OCI-LY7 (cell line): ENCODE measurements around the gene RPL28. TPM values are rescaled to one million over a fixed set of nuclear protein-coding genes. Genes with fewer than 3 reads are reported as not detected.

Experiments
- BruUV-seq: library from RNA; stranded (reverse); fragments of 400-500 nt; replicated peaks from 2 replicates; lab custom pipeline; 2021; lab: Mats Ljungman, UMichigan
- CTCF ChIA-PET: fragments of 300-600 bp; sonication (Branson Sonifier 250); formaldehyde crosslinking; loops from one replicate; lab custom pipeline; 2022; ENCODE audit warnings: antibody characterized with exemption; ENCODE audit not compliant: unreplicated experiment; lab: Charles Lee
- POLR2A ChIA-PET: fragments of 300-600 bp; sonication (Branson Sonifier 250); formaldehyde crosslinking; loops from one replicate; lab custom pipeline; 2022; ENCODE audit warnings: antibody characterized with exemption; lab: Charles Lee
- DNase-seq: peaks from one replicate; pipeline ENCODE4 v3.0.0-alpha.2; 2015; ENCODE audit warnings: low spot score
- H2AFZ ChIP-seq: fragments of 200-600 bp; sonication (generic), shearing (Covaris generic); 2 replicates; pipeline ENCODE4 v1.6.1; 2014; ENCODE audit warnings: mild to moderate bottlenecking, antibody characterized with exemption, low read length, moderate library complexity
- H3K27ac ChIP-seq: fragments of 200-600 bp; sonication (generic); 2 replicates; pipeline ENCODE4 v1.5.1; 2014; ENCODE audit warnings: mixed run types, low read depth, mild to moderate bottlenecking, moderate library complexity, low read length, inconsistent platforms; ENCODE audit not compliant: poor library complexity, severe bottlenecking
- H3K36me3 ChIP-seq: fragments of 200-600 bp; sonication (generic); 2 replicates; pipeline ENCODE4 v1.6.1; 2014; ENCODE audit warnings: mild to moderate bottlenecking, antibody characterized with exemption, low read length, moderate library complexity, mixed read lengths; ENCODE audit not compliant: insufficient read depth
- H3K4me1 ChIP-seq: fragments of 200-600 bp; sonication (generic); 2 replicates; pipeline ENCODE4 v1.5.1; 2014; ENCODE audit warnings: mild to moderate bottlenecking, low read length; ENCODE audit not compliant: insufficient read depth, poor library complexity, severe bottlenecking
- H3K4me2 ChIP-seq: fragments of 200-600 bp; sonication (generic); 2 replicates; pipeline ENCODE4 v1.6.1; 2014; ENCODE audit warnings: mild to moderate bottlenecking, low read length
- H3K4me3 ChIP-seq: fragments of 200-600 bp; sonication (generic); 2 replicates; pipeline ENCODE4 v1.5.1; 2014; ENCODE audit warnings: mild to moderate bottlenecking, low read depth, low read length; ENCODE audit not compliant: poor library complexity, severe bottlenecking
- H3K79me2 ChIP-seq: fragments of 200-600 bp; sonication (generic); 2 replicates; pipeline ENCODE4 v1.6.1; 2016; ENCODE audit warnings: low read depth, mild to moderate bottlenecking, low read length, moderate library complexity, mixed read lengths; ENCODE audit not compliant: insufficient read depth
- H3K9me2 ChIP-seq: fragments of 200-600 bp; sonication (generic); 2 replicates; pipeline ENCODE4 v1.6.1; 2016; ENCODE audit warnings: mild to moderate bottlenecking, low read length, mixed read lengths; ENCODE audit not compliant: insufficient read depth
- H3K9me3 ChIP-seq: fragments of 200-600 bp; sonication (generic); 2 replicates; pipeline ENCODE4 v1.6.1; 2014; ENCODE audit warnings: mild to moderate bottlenecking, mixed run types, low read length, mixed read lengths
- H4K20me1 ChIP-seq: fragments of 200-600 bp; sonication (generic); 2 replicates; pipeline ENCODE4 v1.6.1; 2014; ENCODE audit warnings: mild to moderate bottlenecking, antibody characterized with exemption, low read length, moderate library complexity, mixed read lengths; ENCODE audit not compliant: insufficient read depth
- EZH2phosphoT487 ChIP-seq: fragments of 200-600 bp; sonication (generic); IDR thresholded peaks from 2 replicates; pipeline ENCODE4 v1.6.1; 2018; ENCODE audit warnings: low read depth, borderline replicate concordance, mild to moderate bottlenecking, mixed run types, antibody characterized with exemption, low read length, moderate library complexity, mixed read lengths
- intact Hi-C: fragments of 100-400 bp; cut with micrococcal nuclease; formaldehyde crosslinking; loops from one replicate; pipeline ENCODE4 v1.10.0; 2022; ENCODE audit not compliant: unreplicated experiment
- total RNA-seq, 2 experiments: library from RNA; depleted of rRNA in 1 of 2; stranded (reverse); fragments of >200 nt in 1 of 2; shearing (Covaris generic) in 1 of 2; gene quantifications; 2 replicates each; pipeline ENCODE4 v1.2.3, GENCODE V29; 2014 to 2022
- TF ChIP-seq, protein P1 (sequence below): fragments of 200-600 bp; sonication (generic); conservative IDR thresholded peaks from 2 replicates; pipeline ENCODE4 v1.5.1; 2014; ENCODE audit warnings: mild to moderate bottlenecking, antibody characterized with exemption, low read length, moderate library complexity, mixed read lengths

The RPL28 gene
- total RNA-seq, 2 experiments from 2014 or later = 872 to 2,656 TPM

DNA sequence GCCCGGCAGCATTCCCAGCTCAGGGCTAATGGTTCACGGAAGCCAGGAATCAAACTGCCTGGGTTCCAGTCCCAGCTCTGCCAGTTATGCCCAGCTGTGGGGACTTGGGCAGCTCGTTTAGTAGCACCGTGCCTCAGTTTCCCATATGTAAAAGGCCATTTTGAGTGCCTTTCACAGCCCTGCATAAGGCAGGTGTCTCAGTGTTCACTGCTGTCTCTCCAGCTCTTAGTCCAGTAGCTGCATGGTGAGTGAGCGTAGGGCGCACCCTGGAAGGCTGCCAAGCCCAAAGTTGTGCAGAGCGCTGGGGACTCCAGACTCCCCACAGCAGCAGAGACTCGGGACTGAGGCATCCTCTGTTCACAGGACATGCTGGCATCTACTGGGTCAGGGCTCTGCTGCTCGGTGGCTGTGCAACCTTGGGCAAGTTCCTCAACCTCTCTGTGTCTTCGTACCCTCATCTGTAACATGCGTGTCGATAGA, 5.5 kb downstream of the RPL28 start:
- no peaks in the 10 kb centered on the region for H3K9me3 ChIP-seq
- TF ChIP-seq EZH2phosphoT487 = no peak
- TF ChIP-seq, protein P1, sequence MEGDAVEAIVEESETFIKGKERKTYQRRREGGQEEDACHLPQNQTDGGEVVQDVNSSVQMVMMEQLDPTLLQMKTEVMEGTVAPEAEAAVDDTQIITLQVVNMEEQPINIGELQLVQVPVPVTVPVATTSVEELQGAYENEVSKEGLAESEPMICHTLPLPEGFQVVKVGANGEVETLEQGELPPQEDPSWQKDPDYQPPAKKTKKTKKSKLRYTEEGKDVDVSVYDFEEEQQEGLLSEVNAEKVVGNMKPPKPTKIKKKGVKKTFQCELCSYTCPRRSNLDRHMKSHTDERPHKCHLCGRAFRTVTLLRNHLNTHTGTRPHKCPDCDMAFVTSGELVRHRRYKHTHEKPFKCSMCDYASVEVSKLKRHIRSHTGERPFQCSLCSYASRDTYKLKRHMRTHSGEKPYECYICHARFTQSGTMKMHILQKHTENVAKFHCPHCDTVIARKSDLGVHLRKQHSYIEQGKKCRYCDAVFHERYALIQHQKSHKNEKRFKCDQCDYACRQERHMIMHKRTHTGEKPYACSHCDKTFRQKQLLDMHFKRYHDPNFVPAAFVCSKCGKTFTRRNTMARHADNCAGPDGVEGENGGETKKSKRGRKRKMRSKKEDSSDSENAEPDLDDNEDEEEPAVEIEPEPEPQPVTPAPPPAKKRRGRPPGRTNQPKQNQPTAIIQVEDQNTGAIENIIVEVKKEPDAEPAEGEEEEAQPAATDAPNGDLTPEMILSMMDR = no peak
- peaks cover 31% of the 10 kb centered on the region for H3K4me1 ChIP-seq
- H3K4me3 ChIP-seq = no peak overlapping the region
- BruUV-seq = no TSS peak
- peaks cover 25% of the 10 kb centered on the region for H4K20me1 ChIP-seq
- H2AFZ ChIP-seq = no peak overlapping the region
- intact Hi-C loops = no loop called here
- POLR2A ChIA-PET = interaction anchor here (0.7 to 0.9 kb wide), 2 partner anchors 11 to 233 kb away, joined by 3 read pairs; partner anchors contain the start of gene TNNI3
- CTCF ChIA-PET = no interaction called here
- H3K27ac ChIP-seq = no peak overlapping the region
- no peak for DNase-seq
- no peak overlapping the region for H3K4me2 ChIP-seq
- H3K36me3 ChIP-seq = peaks cover 54% of the 10 kb centered on the region
- H3K9me2 ChIP-seq = no peaks in the 10 kb centered on the region
- peaks cover 28% of the 10 kb centered on the region for H3K79me2 ChIP-seq

DNA sequence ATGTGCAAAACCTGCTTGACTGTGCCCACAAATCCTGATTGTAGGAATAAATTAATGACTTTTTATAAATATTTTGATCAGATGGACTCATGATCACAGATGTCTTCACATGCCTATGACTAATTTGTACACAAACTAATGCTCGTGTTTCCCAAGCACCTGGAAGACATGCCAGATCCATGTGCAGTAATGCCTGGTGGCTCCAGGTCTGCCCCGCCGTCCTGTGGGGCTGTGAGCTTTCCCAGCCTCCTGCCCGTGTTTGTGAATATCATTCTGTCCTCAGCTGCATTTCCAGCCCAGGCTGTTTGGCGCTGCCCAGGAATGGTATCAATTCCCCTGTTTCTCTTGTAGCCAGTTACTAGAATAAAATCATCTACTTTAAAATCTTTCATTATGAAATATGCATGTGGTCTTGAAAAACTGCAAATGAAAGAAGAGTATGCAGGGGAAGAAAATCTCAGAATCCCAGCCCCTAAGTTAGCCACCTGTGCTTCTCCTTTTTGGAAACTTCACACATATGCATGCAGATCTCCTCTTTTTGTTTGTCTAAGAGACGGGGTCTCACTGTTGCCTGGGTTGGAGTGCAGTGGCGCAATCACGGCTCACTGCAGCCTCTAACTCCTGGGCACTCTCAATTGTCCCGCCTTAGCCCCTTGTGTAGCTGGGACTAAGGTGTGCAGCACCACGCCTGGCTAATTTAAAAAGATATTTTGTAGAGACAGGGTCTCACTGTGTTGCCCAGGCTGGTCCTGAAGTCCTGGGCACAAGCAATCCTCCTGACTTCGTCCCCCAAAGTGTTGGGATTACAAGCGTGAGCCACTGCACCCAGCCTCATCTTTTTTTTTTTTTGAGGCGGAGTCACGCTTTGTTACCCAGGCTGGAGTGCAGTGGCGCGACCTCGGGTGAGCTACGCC, 6.2 kb downstream of the RPL28 start:
- ChIA-PET CTCF (no interaction called here), POLR2A (interaction anchor here (0.9 kb wide), 1 partner anchor 10 kb away, joined by 3 read pairs; no protein-coding TSS in a partner anchor)
- Histone ChIP-seq H3K36me3 (peaks cover 46% of the 10 kb centered on the region), H4K20me1 (peaks cover 18% of the 10 kb centered on the region), H3K4me1 (peaks cover 30% of the 10 kb centered on the region), H2AFZ (no peak overlapping the region), H3K9me2 (no peaks in the 10 kb centered on the region), H3K79me2 (peaks cover 20% of the 10 kb centered on the region), H3K4me3 (no peak overlapping the region), H3K4me2 (no peak overlapping the region), H3K27ac (peak overlapping the region; percentile 1), H3K9me3 (no peaks in the 10 kb centered on the region)
- TF ChIP-seq EZH2phosphoT487 = no peak
- TF ChIP-seq, protein P1 = no peak
- no peak for DNase-seq
- intact Hi-C loops = no loop called here
- no TSS peak for BruUV-seq
